HEK293 (cell line): Measurements from ENCODE around the gene RPRD1B.

ENCODE experiments used
- KLF1 ChIP-seq: fragments of 450-650 bp; formaldehyde crosslinking; IDR thresholded peaks from 2 replicates; pipeline ENCODE4 v1.5.1; 2016; ENCODE audit warnings: missing biosample characterization, missing genetic modification characterization
- SETDB1 ChIP-seq: IDR thresholded peaks from one replicate; pipeline ENCODE4 v1.6.1; 2017; ENCODE audit warnings: mild to moderate bottlenecking, low read length, moderate library complexity, mixed read lengths; ENCODE audit not compliant: insufficient read length
- ZBTB20 ChIP-seq: fragments of 450-650 bp; formaldehyde crosslinking; IDR thresholded peaks from 2 replicates; pipeline ENCODE4 v1.5.1; 2016; ENCODE audit warnings: missing biosample characterization, missing genetic modification characterization
- ZNF169 ChIP-seq: fragments of 450-650 bp; formaldehyde crosslinking; IDR thresholded peaks from 2 replicates; pipeline ENCODE4 v1.5.1; 2016; ENCODE audit warnings: missing biosample characterization, missing genetic modification characterization
- ZNF274 ChIP-seq, 2 experiments: fragments of 200-500 bp in 1 of 2; fragments of 450-650 bp in 1 of 2; sonication (Bioruptor generic) in 1 of 2; formaldehyde crosslinking in 1 of 2; IDR thresholded peaks; 2 replicates each; pipeline versions ENCODE4 v1.5.1 to v1.6.1; 2014 to 2016; ENCODE audit warnings: borderline replicate concordance in 1 of 2, inconsistent platforms in 1 of 2, low read length in 1 of 2, missing biosample characterization in 1 of 2, missing genetic modification characterization in 1 of 2
- ZNF324 ChIP-seq: fragments of 450-650 bp; formaldehyde crosslinking; IDR thresholded peaks from 2 replicates; pipeline ENCODE4 v1.5.1; 2016; ENCODE audit warnings: missing biosample characterization, missing genetic modification characterization
- ZNF558 ChIP-seq: fragments of 450-650 bp; formaldehyde crosslinking; IDR thresholded peaks from 2 replicates; pipeline ENCODE4 v1.5.1; 2016; ENCODE audit warnings: missing biosample characterization, missing genetic modification characterization
- TF ChIP-seq, protein P1 (sequence below): fragments of 450-650 bp; formaldehyde crosslinking; IDR thresholded peaks from 2 replicates; pipeline ENCODE4 v1.5.1; 2017; ENCODE audit warnings: missing biosample characterization, missing genetic modification characterization

DNA sequence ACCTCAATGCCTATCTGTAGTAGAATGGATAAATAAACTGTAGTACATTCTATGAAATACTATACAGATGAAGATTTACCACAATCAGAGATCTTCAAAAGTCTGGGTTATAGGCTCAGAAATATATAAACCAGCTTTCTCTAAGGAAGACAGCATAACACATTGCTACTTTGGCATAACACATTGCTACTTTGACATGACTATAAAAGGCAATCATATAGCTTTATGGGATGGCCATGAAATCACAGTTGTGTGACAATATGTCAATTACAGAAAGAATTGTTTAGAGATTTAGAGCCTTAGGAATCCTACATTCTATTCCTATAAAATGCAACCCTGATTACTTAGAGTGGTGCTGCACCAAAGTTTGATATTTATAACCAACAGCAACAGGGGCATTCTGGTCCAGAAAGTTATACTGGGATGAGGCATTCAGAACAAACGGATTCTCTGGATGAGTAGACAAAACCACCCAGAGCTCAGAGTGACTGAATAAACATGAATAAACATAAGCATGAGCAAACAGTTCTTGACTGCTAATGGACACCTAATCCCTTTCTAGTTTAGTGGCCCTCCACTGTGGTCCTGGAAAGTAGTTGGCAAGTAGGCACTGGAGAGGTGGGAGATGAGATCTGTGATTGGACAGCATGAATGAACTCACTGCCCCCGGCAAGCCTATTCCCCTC is 12.3 kb upstream of the RPRD1B start:
- TF ChIP-seq ZBTB20 (tag by site-specific recombination) (no peak), ZNF169 (no peak), ZNF558 (no peak), SETDB1 (no peak), KLF1 (tag by site-specific recombination) (no peak), ZNF324 (tag by site-specific recombination) (no peak), ZNF274 (IDR thresholded peaks at IDR 0.05; ENCODE audit: low read length) (no peak), ZNF274 (tag by site-specific recombination; IDR thresholded peaks at IDR 0.05; ENCODE audit: borderline replicate concordance) (no peak)
- TF ChIP-seq, protein P1, sequence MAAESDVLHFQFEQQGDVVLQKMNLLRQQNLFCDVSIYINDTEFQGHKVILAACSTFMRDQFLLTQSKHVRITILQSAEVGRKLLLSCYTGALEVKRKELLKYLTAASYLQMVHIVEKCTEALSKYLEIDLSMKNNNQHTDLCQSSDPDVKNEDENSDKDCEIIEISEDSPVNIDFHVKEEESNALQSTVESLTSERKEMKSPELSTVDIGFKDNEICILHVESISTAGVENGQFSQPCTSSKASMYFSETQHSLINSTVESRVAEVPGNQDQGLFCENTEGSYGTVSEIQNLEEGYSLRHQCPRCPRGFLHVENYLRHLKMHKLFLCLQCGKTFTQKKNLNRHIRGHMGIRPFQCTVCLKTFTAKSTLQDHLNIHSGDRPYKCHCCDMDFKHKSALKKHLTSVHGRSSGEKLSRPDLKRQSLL (tag by site-specific recombination): no peak
